Smooth muscle cell (in vitro differentiated cells): ENCODE measurements around the gene NCF4. TPM values are rescaled to one million over a fixed set of nuclear protein-coding genes. Genes with fewer than 3 reads are reported as not detected.

Experiments used
- DNase-seq: peaks from one replicate; lab custom pipeline; 2025; ENCODE audit not compliant: unreplicated experiment; lab: John Stamatoyannopoulos, UW
- H2AFZ ChIP-seq: fragments of 200-600 bp; sonication (generic); 2 replicates; pipeline ENCODE4 v1.6.0; 2016; ENCODE audit warnings: antibody characterized with exemption, low read depth, mild to moderate bottlenecking
- H3F3A ChIP-seq: fragments of 200-600 bp; sonication (generic); 2 replicates; pipeline ENCODE4 v1.6.0; 2017; ENCODE audit warnings: antibody characterized with exemption, low read depth
- H3K27ac ChIP-seq: fragments of 200-600 bp; sonication (generic); 2 replicates; pipeline ENCODE4 v1.5.1; 2016; ENCODE audit warnings: low read depth, mild to moderate bottlenecking
- H3K27me3 ChIP-seq: fragments of 200-600 bp; sonication (generic); 2 replicates; pipeline ENCODE4 v1.6.1; 2016; ENCODE audit warnings: low read depth, mild to moderate bottlenecking
- H3K36me3 ChIP-seq: fragments of 200-600 bp; sonication (generic); 2 replicates; pipeline ENCODE4 v1.5.1; 2016; ENCODE audit warnings: low read depth
- H3K4me1 ChIP-seq: fragments of 200-600 bp; sonication (generic); 2 replicates; pipeline ENCODE4 v1.5.1; 2016; ENCODE audit warnings: low read depth
- H3K4me2 ChIP-seq: fragments of 200-600 bp; sonication (generic); 2 replicates; pipeline ENCODE4 v1.6.0; 2016; ENCODE audit warnings: mild to moderate bottlenecking
- H3K4me3 ChIP-seq: fragments of 200-600 bp; sonication (generic); 2 replicates; pipeline ENCODE4 v1.5.1; 2016; ENCODE audit warnings: mild to moderate bottlenecking
- H3K79me2 ChIP-seq: fragments of 200-600 bp; sonication (generic); 2 replicates; pipeline ENCODE4 v1.6.0; 2016; ENCODE audit warnings: low read depth, mild to moderate bottlenecking
- H3K9ac ChIP-seq: fragments of 200-600 bp; sonication (generic); 2 replicates; pipeline ENCODE4 v1.6.0; 2016; ENCODE audit warnings: low read depth
- H3K9me3 ChIP-seq: fragments of 200-600 bp; sonication (generic); replicated peaks from 2 replicates; pipeline ENCODE4 v1.5.1; 2016; ENCODE audit warnings: low read depth
- H4K20me1 ChIP-seq: fragments of 200-600 bp; sonication (generic); 2 replicates; pipeline ENCODE4 v1.6.0; 2016; ENCODE audit warnings: low read depth
- WGBS: methylation state at CpG from one replicate; pipeline ENCODE4 v1.1.7; 2016; ENCODE audit warnings: low lambda C conversion rate; 5-methylcytosine and 5-hydroxymethylcytosine counted together
- polyA plus RNA-seq: library from polyadenylated mRNA; unstranded; fragments of >200 nt; fragmentation: Nextera tagmentation; extraction: Ambion mirVana; gene quantifications from 2 replicates; pipeline ENCODE4 v1.2.1, GENCODE V29; 2016
- total RNA-seq: library from RNA; depleted of rRNA; stranded (reverse); fragments of >200 nt; gene quantifications from 2 replicates; pipeline ENCODE4 v1.2.3, GENCODE V29; 2014
- TF ChIP-seq, protein P1 (sequence below): fragments of 200-600 bp; sonication (generic); IDR thresholded peaks from 2 replicates; pipeline ENCODE4 v1.5.1; 2017; ENCODE audit warnings: borderline replicate concordance, mild to moderate bottlenecking, antibody characterized with exemption; ENCODE audit not compliant: insufficient read depth, poor library complexity, severe bottlenecking

Gene NCF4
- total and polyA plus RNA-seq, 2 experiments from 2014 or later, result 0.15 TPM; not detected in 1

DNA sequence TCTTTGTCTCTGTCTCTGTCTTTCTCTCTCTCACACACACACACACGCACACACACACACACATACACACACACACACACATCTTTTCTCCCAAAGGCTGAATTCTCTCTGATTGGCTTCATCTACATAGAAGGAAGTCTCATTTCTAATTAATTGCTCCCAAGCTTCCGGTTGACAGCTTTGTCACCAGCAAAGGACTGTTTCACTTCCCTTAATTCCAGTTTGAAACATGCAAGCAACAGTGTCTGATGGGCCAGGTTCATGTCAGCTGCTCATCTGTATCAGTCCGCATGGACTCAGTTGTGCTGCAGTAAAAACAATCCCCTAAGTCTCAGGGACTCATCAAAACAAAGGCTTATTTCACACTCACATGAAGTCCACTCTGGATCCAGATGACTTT, 27.7 kb upstream of the NCF4 start:
- TF ChIP-seq, protein P1, sequence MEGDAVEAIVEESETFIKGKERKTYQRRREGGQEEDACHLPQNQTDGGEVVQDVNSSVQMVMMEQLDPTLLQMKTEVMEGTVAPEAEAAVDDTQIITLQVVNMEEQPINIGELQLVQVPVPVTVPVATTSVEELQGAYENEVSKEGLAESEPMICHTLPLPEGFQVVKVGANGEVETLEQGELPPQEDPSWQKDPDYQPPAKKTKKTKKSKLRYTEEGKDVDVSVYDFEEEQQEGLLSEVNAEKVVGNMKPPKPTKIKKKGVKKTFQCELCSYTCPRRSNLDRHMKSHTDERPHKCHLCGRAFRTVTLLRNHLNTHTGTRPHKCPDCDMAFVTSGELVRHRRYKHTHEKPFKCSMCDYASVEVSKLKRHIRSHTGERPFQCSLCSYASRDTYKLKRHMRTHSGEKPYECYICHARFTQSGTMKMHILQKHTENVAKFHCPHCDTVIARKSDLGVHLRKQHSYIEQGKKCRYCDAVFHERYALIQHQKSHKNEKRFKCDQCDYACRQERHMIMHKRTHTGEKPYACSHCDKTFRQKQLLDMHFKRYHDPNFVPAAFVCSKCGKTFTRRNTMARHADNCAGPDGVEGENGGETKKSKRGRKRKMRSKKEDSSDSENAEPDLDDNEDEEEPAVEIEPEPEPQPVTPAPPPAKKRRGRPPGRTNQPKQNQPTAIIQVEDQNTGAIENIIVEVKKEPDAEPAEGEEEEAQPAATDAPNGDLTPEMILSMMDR, result no peak

DNA sequence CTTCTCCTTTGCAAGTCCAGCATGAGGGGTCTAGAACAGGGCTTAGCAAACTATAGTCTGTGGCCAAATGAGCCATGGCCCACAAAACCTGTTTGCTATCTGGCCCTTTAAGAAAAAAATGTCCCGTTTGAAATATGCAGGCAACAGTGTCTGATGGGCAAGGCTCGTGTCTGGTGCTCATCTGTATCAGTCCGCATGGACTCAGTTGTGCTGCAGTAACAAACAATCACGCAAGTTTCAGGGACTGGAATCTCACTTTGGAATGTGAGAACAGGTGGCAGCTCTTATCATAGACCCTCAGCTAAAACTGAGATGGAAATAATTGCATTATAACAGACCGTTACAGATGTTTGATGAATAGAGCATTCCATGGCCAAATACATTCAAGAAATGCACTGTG, 24.9 kb upstream of the NCF4 start:
- TF ChIP-seq, protein P1, result no peak
- Histone ChIP-seq H3K4me3 (no peak overlapping the region), H3K27ac (no peak overlapping the region), H4K20me1 (no peaks in the 10 kb centered on the region), H2AFZ (no peak overlapping the region), H3K9ac (no peak overlapping the region), H3K4me2 (no peak overlapping the region), H3K36me3 (no peaks in the 10 kb centered on the region), H3K4me1 (no peaks in the 10 kb centered on the region), H3K27me3 (peaks cover 14% of the 10 kb centered on the region), H3K79me2 (no peaks in the 10 kb centered on the region), H3K9me3 (no peaks in the 10 kb centered on the region), H3F3A (no peaks in the 10 kb centered on the region)
- WGBS, result 81% methylated on average over 5 of the region's 5 CpGs
- DNase-seq, result no peak

More for the DNA sequence above, 27.7 kb upstream of the NCF4 start:
- H4K20me1 ChIP-seq, result no peaks in the 10 kb centered on the region
- H3K4me3 ChIP-seq, result no peak overlapping the region
- H2AFZ ChIP-seq, result no peak overlapping the region
- H3K27ac ChIP-seq, result no peak overlapping the region
- H3K9me3 ChIP-seq, result no peaks in the 10 kb centered on the region
- H3K36me3 ChIP-seq, result no peaks in the 10 kb centered on the region
- WGBS, result 70% methylated on average over 3 of the region's 3 CpGs
- H3F3A ChIP-seq, result no peaks in the 10 kb centered on the region
- H3K79me2 ChIP-seq, result no peaks in the 10 kb centered on the region
- H3K9ac ChIP-seq, result no peak overlapping the region
- peaks cover 22% of the 10 kb centered on the region for H3K27me3 ChIP-seq
- no peak overlapping the region for H3K4me2 ChIP-seq
- DNase-seq, result no peak
- H3K4me1 ChIP-seq, result peaks cover 4% of the 10 kb centered on the region

DNA sequence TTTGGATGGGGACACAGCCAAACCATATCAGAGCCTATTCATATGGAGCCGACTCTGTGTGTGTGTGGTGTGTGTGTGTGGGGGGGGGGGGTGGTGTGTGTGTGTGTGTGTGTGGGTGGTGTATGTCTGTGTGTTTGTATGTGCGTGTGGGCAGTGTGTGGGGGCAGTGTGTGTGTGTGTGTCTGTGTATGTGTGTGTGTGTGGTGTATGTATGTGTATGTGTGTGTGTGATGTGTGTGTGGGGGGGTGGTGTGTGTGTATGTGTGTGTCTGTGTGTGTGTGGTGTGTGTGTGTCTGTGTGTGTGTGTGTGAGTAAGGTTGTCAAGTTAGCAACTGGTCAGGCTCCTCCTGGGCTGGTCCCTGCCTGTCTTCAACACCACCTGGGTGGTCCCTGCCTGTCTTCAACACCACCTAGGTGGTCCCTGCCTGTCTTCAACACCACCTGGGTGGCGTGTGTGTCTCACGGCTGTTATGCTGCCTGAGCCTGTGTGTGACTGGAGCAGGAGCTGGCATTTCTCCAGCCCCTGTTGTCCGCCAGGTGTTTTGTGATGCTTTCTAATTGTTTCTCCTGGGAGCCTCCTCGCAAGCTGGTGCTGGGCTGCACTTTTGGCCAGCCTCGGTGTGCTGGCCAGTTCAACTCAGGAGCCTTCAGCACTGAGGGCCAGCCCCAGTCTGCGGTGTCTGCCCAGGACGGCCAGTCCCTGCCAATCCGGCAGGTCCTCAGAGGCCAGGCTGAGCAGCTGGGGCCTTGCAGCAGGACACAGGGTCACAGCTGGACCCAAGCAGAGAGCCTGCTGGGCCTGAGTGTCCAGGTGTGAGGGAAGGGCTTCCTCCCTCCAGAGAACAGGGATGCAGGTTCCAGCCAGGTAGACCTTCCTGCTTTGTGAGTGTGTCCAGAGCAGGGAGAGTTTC, 22.4 kb upstream of the NCF4 start:
- Histone ChIP-seq H3K4me3 (no peak overlapping the region), H4K20me1 (no peaks in the 10 kb centered on the region), H2AFZ (no peak overlapping the region), H3K4me1 (no peaks in the 10 kb centered on the region), H3K79me2 (no peaks in the 10 kb centered on the region), H3K4me2 (no peak overlapping the region), H3K9ac (no peak overlapping the region), H3K27me3 (peaks cover 23% of the 10 kb centered on the region), H3F3A (no peaks in the 10 kb centered on the region), H3K36me3 (no peaks in the 10 kb centered on the region), H3K27ac (no peak overlapping the region), H3K9me3 (no peaks in the 10 kb centered on the region)
- 91% methylated on average over 10 of the region's 10 CpGs for WGBS
- DNase-seq, result no peak
- TF ChIP-seq, protein P1, result no peak
